ENCODE measurements around the gene SEPTIN2. TPM values are rescaled to one million over a fixed set of nuclear protein-coding genes. Genes with fewer than 3 reads are reported as not detected.

Gene SEPTIN2
- total and polyA plus RNA-seq, 2 experiments from 2014 or later = 227 to 393 TPM

DNA sequence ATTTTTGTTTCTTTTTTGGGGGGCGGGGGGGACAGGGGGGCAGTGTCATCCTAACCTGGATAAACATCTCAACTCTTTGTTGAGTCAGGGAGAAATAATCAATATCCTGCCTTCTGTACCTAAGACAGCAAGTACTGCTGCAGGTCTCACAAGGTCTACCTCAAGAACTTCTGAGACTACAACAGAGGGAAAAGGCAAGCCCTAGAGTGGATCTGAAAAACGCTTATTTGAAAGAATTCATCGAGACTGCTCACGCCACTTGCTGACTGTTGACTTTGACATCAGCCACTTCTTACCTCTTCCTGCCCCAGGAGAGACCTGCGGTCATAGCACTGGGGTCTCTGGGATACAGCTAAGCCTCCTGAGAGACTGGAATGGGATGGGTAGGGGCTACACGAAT, 8.7 kb upstream of the SEPTIN2 start:
- Mint-ChIP-seq H3K9me3 (no peaks in the 10 kb centered on the region), H3K27ac (no peak overlapping the region), H3K4me1 (peaks cover 54% of the 10 kb centered on the region), H3K27me3 (ENCODE audit: insufficient read depth, low read depth, poor library complexity) (peaks cover 8% of the 10 kb centered on the region), H3K4me3 (no peak overlapping the region), H3K36me3 (ENCODE audit: low read depth) (no peaks in the 10 kb centered on the region)
- TF ChIP-seq CREB1 (CRISPR knock-in tag; IDR thresholded peaks at IDR 0.05; ENCODE audit: low read depth) (no peak), POLR2AphosphoS5 (IDR thresholded peaks at IDR 0.05; ENCODE audit: low read depth) (no peak), EZH2 (IDR thresholded peaks at IDR 0.05; ENCODE audit: low read depth, unreplicated experiment) (no peak), ZNF114 (CRISPR knock-in tag; IDR thresholded peaks at IDR 0.05) (no peak), NANOG (IDR thresholded peaks at IDR 0.05; ENCODE audit: borderline replicate concordance) (no peak), STAT1 (IDR thresholded peaks at IDR 0.05; ENCODE audit: unreplicated experiment) (no peak), ZNF331 (CRISPR knock-in tag; IDR thresholded peaks at IDR 0.05; ENCODE audit: low read depth) (no peak), JUNB (IDR thresholded peaks at IDR 0.05; ENCODE audit: unreplicated experiment) (no peak), EZH2phosphoT487 (IDR thresholded peaks at IDR 0.05; ENCODE audit: unreplicated experiment) (no peak)
- TF ChIP-seq, protein P1, sequence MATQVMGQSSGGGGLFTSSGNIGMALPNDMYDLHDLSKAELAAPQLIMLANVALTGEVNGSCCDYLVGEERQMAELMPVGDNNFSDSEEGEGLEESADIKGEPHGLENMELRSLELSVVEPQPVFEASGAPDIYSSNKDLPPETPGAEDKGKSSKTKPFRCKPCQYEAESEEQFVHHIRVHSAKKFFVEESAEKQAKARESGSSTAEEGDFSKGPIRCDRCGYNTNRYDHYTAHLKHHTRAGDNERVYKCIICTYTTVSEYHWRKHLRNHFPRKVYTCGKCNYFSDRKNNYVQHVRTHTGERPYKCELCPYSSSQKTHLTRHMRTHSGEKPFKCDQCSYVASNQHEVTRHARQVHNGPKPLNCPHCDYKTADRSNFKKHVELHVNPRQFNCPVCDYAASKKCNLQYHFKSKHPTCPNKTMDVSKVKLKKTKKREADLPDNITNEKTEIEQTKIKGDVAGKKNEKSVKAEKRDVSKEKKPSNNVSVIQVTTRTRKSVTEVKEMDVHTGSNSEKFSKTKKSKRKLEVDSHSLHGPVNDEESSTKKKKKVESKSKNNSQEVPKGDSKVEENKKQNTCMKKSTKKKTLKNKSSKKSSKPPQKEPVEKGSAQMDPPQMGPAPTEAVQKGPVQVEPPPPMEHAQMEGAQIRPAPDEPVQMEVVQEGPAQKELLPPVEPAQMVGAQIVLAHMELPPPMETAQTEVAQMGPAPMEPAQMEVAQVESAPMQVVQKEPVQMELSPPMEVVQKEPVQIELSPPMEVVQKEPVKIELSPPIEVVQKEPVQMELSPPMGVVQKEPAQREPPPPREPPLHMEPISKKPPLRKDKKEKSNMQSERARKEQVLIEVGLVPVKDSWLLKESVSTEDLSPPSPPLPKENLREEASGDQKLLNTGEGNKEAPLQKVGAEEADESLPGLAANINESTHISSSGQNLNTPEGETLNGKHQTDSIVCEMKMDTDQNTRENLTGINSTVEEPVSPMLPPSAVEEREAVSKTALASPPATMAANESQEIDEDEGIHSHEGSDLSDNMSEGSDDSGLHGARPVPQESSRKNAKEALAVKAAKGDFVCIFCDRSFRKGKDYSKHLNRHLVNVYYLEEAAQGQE (IDR thresholded peaks at IDR 0.05; ENCODE audit: unreplicated experiment) = no peak
- TF ChIP-seq, protein P2, sequence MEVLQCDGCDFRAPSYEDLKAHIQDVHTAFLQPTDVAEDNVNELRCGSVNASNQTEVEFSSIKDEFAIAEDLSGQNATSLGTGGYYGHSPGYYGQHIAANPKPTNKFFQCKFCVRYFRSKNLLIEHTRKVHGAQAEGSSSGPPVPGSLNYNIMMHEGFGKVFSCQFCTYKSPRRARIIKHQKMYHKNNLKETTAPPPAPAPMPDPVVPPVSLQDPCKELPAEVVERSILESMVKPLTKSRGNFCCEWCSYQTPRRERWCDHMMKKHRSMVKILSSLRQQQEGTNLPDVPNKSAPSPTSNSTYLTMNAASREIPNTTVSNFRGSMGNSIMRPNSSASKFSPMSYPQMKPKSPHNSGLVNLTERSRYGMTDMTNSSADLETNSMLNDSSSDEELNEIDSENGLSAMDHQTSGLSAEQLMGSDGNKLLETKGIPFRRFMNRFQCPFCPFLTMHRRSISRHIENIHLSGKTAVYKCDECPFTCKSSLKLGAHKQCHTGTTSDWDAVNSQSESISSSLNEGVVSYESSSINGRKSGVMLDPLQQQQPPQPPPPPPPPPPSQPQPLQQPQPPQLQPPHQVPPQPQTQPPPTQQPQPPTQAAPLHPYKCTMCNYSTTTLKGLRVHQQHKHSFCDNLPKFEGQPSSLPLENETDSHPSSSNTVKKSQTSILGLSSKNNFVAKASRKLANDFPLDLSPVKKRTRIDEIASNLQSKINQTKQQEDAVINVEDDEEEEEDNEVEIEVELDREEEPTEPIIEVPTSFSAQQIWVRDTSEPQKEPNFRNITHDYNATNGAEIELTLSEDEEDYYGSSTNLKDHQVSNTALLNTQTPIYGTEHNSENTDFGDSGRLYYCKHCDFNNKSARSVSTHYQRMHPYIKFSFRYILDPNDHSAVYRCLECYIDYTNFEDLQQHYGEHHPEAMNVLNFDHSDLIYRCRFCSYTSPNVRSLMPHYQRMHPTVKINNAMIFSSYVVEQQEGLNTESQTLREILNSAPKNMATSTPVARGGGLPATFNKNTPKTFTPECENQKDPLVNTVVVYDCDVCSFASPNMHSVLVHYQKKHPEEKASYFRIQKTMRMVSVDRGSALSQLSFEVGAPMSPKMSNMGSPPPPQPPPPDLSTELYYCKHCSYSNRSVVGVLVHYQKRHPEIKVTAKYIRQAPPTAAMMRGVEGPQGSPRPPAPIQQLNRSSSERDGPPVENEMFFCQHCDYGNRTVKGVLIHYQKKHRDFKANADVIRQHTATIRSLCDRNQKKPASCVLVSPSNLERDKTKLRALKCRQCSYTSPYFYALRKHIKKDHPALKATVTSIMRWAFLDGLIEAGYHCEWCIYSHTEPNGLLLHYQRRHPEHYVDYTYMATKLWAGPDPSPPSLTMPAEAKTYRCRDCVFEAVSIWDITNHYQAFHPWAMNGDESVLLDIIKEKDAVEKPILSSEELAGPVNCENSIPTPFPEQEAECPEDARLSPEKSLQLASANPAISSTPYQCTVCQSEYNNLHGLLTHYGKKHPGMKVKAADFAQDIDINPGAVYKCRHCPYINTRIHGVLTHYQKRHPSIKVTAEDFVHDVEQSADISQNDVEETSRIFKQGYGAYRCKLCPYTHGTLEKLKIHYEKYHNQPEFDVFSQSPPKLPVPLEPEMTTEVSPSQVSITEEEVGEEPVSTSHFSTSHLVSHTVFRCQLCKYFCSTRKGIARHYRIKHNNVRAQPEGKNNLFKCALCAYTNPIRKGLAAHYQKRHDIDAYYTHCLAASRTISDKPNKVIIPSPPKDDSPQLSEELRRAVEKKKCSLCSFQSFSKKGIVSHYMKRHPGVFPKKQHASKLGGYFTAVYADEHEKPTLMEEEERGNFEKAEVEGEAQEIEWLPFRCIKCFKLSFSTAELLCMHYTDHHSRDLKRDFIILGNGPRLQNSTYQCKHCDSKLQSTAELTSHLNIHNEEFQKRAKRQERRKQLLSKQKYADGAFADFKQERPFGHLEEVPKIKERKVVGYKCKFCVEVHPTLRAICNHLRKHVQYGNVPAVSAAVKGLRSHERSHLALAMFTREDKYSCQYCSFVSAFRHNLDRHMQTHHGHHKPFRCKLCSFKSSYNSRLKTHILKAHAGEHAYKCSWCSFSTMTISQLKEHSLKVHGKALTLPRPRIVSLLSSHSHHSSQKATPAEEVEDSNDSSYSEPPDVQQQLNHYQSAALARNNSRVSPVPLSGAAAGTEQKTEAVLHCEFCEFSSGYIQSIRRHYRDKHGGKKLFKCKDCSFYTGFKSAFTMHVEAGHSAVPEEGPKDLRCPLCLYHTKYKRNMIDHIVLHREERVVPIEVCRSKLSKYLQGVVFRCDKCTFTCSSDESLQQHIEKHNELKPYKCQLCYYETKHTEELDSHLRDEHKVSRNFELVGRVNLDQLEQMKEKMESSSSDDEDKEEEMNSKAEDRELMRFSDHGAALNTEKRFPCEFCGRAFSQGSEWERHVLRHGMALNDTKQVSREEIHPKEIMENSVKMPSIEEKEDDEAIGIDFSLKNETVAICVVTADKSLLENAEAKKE (CRISPR knock-in tag; IDR thresholded peaks at IDR 0.05) = no peak
- TF ChIP-seq, protein P3, sequence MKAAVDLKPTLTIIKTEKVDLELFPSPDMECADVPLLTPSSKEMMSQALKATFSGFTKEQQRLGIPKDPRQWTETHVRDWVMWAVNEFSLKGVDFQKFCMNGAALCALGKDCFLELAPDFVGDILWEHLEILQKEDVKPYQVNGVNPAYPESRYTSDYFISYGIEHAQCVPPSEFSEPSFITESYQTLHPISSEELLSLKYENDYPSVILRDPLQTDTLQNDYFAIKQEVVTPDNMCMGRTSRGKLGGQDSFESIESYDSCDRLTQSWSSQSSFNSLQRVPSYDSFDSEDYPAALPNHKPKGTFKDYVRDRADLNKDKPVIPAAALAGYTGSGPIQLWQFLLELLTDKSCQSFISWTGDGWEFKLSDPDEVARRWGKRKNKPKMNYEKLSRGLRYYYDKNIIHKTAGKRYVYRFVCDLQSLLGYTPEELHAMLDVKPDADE (IDR thresholded peaks at IDR 0.05) = no peak
- TF ChIP-seq, protein P4, sequence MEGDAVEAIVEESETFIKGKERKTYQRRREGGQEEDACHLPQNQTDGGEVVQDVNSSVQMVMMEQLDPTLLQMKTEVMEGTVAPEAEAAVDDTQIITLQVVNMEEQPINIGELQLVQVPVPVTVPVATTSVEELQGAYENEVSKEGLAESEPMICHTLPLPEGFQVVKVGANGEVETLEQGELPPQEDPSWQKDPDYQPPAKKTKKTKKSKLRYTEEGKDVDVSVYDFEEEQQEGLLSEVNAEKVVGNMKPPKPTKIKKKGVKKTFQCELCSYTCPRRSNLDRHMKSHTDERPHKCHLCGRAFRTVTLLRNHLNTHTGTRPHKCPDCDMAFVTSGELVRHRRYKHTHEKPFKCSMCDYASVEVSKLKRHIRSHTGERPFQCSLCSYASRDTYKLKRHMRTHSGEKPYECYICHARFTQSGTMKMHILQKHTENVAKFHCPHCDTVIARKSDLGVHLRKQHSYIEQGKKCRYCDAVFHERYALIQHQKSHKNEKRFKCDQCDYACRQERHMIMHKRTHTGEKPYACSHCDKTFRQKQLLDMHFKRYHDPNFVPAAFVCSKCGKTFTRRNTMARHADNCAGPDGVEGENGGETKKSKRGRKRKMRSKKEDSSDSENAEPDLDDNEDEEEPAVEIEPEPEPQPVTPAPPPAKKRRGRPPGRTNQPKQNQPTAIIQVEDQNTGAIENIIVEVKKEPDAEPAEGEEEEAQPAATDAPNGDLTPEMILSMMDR (conservative IDR thresholded peaks at IDR 0.05; ENCODE audit: low read depth in 2 of 2) = no peak
- no peak overlapping the region for H3K27ac ChIP-seq (ENCODE audit: low read depth)
- H3K4me1 ChIP-seq (ENCODE audit: insufficient read depth) = peaks cover 14% of the 10 kb centered on the region
- DNase-seq (ENCODE audit: low spot score) (no peak), ATAC-seq (no peak)
- no peaks in the 10 kb centered on the region for H3K9me2 ChIP-seq (ENCODE audit: insufficient read depth)
- H4K20me1 ChIP-seq (replicated peaks; ENCODE audit: insufficient read depth) = peaks cover 64% of the 10 kb centered on the region
- H3K4me3 ChIP-seq = no peak overlapping the region
- no peak overlapping the region for H3K4me2 ChIP-seq
- H3K36me3 ChIP-seq (ENCODE audit: insufficient read depth) = no peaks in the 10 kb centered on the region
- H3K27me3 ChIP-seq (ENCODE audit: insufficient read depth) = no peaks in the 10 kb centered on the region
- H3K79me2 ChIP-seq (replicated peaks; ENCODE audit: insufficient read depth) = peaks cover 100% of the 10 kb centered on the region
- H2AFZ ChIP-seq = no peak overlapping the region
- no peaks in the 10 kb centered on the region for H3F3A ChIP-seq (replicated peaks; ENCODE audit: low read depth)

Measured in GM23338 (cell line).